ENCODE measurements around the gene PHAF1.

DNA sequence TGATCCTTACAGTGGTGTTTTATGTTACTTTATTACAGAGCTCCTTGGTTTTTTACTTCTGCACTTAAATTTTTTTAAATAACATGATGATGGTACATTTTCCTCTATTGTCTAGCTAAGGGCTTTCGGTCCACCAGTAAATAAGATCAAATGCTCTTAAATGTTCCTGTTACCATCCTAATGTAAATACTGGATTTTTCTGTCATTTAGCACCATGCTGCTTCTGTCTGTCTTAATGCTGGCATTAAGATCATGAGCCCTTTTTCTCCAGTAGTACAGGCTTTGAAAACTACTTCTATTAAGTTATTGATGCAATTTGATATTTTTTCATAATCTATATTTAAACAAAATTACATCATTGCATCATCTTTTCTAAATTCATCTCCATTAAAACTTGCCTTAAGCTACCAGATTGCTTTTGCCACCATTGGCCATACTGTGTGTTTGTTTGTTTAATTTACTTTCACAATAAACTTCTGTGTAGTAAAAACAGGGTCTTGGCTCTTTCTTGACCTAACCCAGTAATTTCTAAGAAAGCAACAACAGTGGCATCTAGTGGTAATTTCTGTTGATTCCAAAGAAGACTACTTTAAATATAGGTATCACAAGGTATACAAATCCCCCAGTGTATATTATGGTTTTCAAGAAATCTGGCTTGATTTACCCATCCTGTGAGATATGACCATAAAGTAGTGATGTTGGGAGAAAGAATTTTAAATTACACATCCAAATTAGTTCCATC, 9.0 kb upstream of the PHAF1 start:
- TF ChIP-seq MAX (IDR thresholded peaks at IDR 0.05) (no peak), FOXM1 (IDR thresholded peaks at IDR 0.05; ENCODE audit: borderline replicate concordance, low read depth) (no peak), YY1 (IDR thresholded peaks at IDR 0.05; ENCODE audit: low read depth) (no peak), EGR1 (IDR thresholded peaks at IDR 0.05) (no peak), USF1 (IDR thresholded peaks at IDR 0.05) (no peak)
- TF ChIP-seq, protein P1, sequence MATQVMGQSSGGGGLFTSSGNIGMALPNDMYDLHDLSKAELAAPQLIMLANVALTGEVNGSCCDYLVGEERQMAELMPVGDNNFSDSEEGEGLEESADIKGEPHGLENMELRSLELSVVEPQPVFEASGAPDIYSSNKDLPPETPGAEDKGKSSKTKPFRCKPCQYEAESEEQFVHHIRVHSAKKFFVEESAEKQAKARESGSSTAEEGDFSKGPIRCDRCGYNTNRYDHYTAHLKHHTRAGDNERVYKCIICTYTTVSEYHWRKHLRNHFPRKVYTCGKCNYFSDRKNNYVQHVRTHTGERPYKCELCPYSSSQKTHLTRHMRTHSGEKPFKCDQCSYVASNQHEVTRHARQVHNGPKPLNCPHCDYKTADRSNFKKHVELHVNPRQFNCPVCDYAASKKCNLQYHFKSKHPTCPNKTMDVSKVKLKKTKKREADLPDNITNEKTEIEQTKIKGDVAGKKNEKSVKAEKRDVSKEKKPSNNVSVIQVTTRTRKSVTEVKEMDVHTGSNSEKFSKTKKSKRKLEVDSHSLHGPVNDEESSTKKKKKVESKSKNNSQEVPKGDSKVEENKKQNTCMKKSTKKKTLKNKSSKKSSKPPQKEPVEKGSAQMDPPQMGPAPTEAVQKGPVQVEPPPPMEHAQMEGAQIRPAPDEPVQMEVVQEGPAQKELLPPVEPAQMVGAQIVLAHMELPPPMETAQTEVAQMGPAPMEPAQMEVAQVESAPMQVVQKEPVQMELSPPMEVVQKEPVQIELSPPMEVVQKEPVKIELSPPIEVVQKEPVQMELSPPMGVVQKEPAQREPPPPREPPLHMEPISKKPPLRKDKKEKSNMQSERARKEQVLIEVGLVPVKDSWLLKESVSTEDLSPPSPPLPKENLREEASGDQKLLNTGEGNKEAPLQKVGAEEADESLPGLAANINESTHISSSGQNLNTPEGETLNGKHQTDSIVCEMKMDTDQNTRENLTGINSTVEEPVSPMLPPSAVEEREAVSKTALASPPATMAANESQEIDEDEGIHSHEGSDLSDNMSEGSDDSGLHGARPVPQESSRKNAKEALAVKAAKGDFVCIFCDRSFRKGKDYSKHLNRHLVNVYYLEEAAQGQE (IDR thresholded peaks at IDR 0.05; ENCODE audit: low read depth), result no peak

Measured in Ishikawa (cell line).